ENCODE results near the gene PPFIBP1.
"Not testable (repeated sequence)": the region's sequence is repeated elsewhere in the genome, so short reads cannot be mapped to it uniquely, and the experiment has no call there.

The PPFIBP1 gene

DNA sequence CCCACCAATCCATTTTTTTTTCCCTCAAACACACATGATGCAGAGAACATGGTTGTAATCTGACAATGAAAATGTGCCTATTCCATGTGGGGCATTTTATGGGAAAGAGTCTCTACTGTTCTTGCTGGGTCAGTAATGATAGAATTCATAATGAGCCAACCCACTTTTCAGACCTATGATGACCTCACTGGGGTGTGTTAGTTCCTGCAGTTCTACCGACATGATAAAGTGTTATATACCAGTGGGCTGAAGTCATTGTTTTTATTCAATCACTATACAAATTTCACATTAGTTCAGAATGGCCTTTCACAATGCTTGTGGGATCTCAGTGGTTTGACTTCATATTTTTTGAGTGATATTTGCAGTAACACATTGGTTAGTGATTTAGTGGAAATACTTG is 47.5 kb downstream of the PPFIBP1 start:
- no peak for DNase-seq

- DNase-seq = no peak
These were observed 48.7 kb downstream of the PPFIBP1 start for GRCh38 chr12:27572486-27573255.

DNA sequence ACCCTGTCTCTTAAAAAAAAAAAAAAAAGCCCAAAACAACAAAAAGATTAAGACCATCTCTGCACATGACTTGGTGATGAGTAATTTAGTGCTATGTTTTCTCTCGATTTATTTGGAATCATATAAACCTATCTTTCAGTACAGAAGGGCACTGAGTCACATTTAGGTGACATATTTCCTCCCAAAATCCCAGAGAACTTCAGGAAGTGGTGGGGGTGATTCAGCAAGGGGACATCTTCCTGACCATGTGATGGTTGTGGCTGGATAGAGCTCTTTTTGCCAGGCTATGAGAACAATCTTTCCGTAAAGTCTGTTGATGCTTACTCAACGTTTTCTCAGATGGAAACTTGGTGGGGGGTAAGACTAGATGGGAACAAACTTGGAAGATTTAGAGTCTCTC is 50.0 kb downstream of the PPFIBP1 start:
- DNase-seq = no peak

DNA sequence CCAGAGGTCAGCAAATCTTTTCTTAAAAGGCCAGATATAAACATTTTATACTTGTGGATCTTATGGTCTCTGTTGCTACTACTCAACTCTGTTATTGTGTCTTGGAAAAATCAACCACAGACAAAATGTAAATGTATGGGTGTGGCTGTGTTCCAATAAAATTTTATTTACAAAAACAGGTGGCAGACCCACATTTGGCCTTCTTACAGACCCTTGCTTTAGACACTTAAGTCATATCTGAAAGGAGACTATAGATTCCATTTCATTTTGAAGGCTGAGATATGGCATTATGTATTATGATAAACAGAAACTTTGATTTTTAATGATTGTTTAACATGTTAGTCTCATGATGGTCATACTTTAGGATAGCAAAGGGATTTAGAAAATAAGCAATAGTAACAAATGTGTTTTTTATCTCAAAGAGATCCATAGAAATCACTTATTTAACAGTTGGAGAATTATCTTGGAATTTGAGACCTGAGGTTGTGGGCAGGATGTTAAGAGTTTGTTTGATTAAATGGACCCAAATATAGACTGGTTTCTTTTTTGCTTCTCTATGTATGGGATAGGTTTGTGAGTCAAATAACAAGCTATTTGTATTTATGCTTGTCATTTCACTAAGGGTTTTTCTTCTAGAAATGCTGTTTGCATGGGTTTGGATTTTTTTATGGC is 51.2 kb downstream of the PPFIBP1 start:
- no peak for DNase-seq

GRCh38 chr12:27575762-27576118 is 51.7 kb downstream of the PPFIBP1 start:
- no peak for DNase-seq

DNA sequence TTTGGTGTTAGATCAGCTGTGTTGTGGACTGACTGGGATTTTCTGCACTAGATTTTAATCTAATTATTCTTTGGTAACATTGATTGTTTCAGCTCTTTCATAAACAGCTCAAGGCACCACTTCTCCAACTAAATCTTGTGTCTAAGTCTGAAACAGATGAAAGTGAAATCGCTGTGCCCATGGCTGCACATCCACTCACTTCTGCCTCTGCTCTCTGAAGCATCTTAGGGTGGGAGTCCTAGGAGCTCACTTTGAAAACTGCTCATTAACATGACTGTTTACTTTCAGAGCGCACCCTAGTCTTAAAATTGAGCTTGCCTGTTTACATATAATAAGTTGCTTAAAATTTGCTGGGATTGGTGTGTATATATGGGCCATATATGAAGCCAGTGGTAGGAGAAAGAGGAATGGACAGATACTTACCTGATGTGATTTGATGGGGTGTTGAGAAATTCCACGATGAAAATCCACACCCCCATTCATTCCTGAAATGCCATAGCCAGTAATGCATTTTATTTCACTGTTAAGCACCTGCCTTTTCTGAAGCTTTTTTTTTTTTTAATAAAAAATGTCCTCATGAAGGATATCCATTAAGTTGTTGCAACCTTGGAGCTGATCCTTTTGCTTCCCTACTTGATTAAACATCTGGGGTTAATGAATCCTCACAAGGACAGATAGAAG is 52.8 kb downstream of the PPFIBP1 start:
- no peak for DNase-seq

GRCh38 chr12:27577688-27578087 is 53.7 kb downstream of the PPFIBP1 start:
- no peak for DNase-seq

DNA sequence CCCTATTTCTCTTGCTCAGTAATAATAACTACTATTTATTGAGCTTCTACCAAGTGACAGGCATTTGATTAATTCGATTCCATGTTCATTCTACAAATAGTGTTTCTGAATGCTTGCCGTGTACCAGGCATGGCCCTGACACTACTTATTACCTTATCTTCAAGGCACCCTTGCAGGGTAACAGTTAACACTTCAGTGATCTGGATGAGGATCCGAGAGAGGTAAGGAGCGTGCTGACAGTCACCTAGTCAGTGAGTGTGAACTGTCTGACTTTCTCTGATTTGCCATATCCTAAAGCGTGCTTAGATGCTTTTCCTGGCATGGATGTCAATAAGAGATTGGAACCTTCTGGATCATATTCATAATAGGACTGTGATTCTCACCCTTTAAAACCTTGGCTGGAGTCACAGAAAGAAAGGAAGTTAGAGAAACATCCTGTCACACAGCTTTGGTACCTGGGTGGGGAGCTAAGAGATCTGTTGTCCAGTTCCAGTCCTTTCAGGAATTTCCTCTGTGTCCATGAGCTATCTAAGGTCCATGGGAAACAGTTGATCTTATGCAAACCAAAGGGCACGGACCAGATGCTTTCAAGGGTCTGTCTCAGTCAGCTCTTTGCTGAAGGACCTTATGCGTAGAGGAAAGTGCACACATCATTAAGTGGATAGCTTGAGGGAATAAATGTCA is 54.8 kb downstream of the PPFIBP1 start:
- no peak for DNase-seq

- no peak for DNase-seq
These were observed 56.7 kb downstream of the PPFIBP1 start for GRCh38 chr12:27580561-27581330.

GRCh38 chr12:27581331-27581671 is 57.3 kb downstream of the PPFIBP1 start:
- DNase-seq = not testable (repeated sequence)

GRCh38 chr12:27581833-27582232 is 57.8 kb downstream of the PPFIBP1 start:
- DNase-seq = not testable (repeated sequence)

GRCh38 chr12:27582445-27582844 is 58.4 kb downstream of the PPFIBP1 start:
- not testable (repeated sequence) for DNase-seq

DNA sequence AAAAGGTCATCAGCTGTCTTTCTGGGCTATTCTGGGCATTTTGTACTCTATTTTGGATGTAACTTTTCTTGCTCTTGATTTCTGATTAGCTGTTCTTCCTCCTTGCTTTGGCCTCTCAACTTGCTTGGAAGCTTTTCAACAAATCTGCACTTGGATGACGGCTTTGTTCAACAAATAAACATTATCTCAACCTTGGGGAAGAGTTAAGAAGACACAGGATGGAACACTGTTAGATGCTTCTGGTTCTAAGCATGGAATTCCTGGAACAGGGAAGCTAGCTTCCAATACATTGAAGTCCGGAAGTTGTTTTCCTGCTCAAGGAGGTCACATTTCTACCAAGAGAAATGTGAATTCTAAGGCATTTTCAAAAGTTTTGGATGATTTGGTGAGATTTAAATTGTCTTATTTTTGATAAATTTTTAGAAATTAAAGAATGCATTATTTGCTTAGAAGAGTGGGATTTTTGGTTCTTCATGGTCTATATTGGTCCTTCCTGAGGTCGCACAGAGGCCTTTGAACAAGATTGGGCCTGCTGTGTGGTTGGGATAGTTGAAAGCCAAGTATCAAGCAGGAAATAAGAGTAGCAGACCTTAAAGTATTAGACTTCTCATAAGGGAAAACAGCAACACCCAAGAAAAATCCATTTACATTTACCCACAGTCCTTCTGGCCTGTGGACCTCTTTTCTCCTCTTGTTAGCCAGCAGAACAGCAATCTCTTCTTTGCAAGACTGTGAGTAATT is 59.2 kb downstream of the PPFIBP1 start:
- no peak for DNase-seq

GRCh38 chr12:27583981-27584380 is 60.0 kb downstream of the PPFIBP1 start:
- no peak for DNase-seq

GRCh38 chr12:27585739-27586265 is 61.8 kb downstream of the PPFIBP1 start:
- DNase-seq = no peak

- not testable (repeated sequence) for DNase-seq
These were observed 64.2 kb downstream of the PPFIBP1 start for GRCh38 chr12:27588075-27588730.

- DNase-seq = no peak
These were observed 64.8 kb downstream of the PPFIBP1 start for GRCh38 chr12:27588776-27589175.

GRCh38 chr12:27589419-27589818 is 65.4 kb downstream of the PPFIBP1 start:
- DNase-seq = no peak

DNA sequence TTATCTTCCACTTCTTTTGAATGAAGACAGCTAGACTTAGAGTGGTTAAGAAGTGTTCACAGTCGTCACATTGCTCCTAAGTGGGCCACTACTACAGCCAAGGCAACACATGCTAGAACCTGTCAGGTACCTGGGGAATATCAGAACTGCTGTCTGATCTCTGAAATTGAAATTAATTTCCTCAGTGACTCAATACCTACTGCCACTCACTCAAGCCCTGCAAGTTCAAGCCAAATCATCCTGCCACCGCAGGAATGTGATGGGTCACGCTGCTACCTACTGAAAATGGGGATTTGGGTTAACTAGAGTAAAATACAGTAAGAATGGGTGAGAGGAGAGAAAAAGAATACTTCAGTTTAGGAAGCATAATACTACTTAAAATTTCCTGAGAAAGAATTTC is 67.7 kb downstream of the PPFIBP1 start:
- not testable (repeated sequence) for DNase-seq

DNA sequence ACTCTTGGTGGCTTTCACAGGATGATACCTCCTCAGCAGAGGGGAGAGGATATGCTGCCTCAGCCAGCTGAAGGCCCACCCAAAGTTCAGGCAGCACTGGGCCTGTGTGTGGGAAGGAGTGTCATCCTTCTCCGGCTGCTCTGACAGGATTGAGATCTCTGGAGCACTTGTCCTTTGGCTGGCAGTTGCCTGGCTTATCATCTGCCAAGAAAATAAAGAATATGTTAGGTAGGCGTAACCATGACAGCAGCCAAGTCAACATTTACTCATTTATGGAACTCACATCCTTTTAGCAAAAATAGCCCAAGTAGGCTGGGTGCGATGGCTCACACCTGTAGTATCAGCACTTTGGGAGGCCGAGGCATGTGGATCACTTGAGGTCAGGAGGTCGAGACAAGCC is 68.5 kb downstream of the PPFIBP1 start:
- DNase-seq = no peak

DNA sequence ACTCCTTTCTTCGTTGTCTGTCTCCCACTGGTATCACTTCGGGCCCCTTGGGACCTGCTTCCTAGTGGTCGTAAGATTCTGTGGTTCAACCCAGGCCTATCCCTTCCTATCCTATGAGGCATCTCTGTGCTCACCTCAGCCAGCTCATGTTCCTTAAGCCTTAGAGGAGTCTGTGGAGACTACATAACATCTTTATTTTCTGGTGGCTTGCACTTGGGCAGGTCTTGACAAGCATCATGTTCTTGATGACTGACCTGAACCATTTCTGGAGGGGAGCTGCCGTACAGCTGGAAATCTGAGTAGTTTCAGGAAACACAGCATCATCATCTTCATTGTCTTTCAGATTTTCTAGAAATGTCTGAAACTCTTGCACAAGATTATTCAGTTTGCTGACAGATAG is 69.3 kb downstream of the PPFIBP1 start:
- no peak for DNase-seq

Measured in NCI-H187 (cell line).